Upper lobe of left lung (tissue), 6 donors: ENCODE measurements around the gene BMPR2. TPM values are rescaled to one million over a fixed set of nuclear protein-coding genes. Genes with fewer than 3 reads are reported as not detected.
"Not testable (repeated sequence)": the region's sequence is repeated elsewhere in the genome, so short reads cannot be mapped to it uniquely, and the experiment has no call there.

Source experiments
- ATAC-seq, 2 donors: fragments of 200-7000 bp; cut with Tn5 transposase; one replicate each; pipeline ENCODE4 v1.9.1; 2022; ENCODE audit warnings: mild to moderate bottlenecking in 2 of 2, moderate library complexity in 2 of 2; ENCODE audit not compliant: low FRiP score in 2 of 2
- DNase-seq, 2 donors: peaks; one replicate each; pipeline ENCODE4 v3.0.0-alpha.2; 2019 to 2020
- H3K27ac ChIP-seq, 4 donors: fragments of 200-600 bp; sonication (generic); one replicate each; pipeline ENCODE4 v1.5.1; 2016 to 2019
- H3K27me3 ChIP-seq, 4 donors: fragments of 200-600 bp; sonication (generic); one replicate each; pipeline ENCODE4 v1.5.1; 2017 to 2019
- H3K36me3 ChIP-seq, 4 donors: fragments of 200-600 bp; sonication (generic); one replicate each; pipeline ENCODE4 v1.5.1; 2016 to 2019
- H3K4me1 ChIP-seq, 4 donors: fragments of 200-600 bp; sonication (generic); one replicate each; pipeline ENCODE4 v1.5.1; 2018 to 2019
- H3K4me3 ChIP-seq, 4 donors: fragments of 200-600 bp; sonication (generic); one replicate each; pipeline ENCODE4 v1.5.1; 2017 to 2019; ENCODE audit warnings: mild to moderate bottlenecking in 2 of 4, moderate library complexity in 1 of 4
- H3K9me3 ChIP-seq, 4 donors: fragments of 200-600 bp; sonication (generic); one replicate each; pipeline ENCODE4 v1.5.1; 2018 to 2019
- CTCF ChIP-seq, 6 experiments: fragments of 450-650 bp in 4 of 6; fragments of 200-600 bp in 2 of 6; sonication (generic) in 2 of 6; IDR thresholded peaks; one replicate each; pipeline ENCODE4 v1.5.1; 2016 to 2019; ENCODE audit warnings: antibody characterized with exemption in 6 of 6
- EP300 ChIP-seq, 4 donors: sonication (generic); formaldehyde crosslinking; IDR thresholded peaks; one replicate each; pipeline ENCODE4 v1.5.1; 2017; ENCODE audit warnings: antibody characterized with exemption in 4 of 4, control low read depth in 2 of 4
- POLR2A ChIP-seq, 4 donors: fragments of 450-650 bp; IDR thresholded peaks; one replicate each; pipeline ENCODE4 v1.5.1; 2016 to 2017; ENCODE audit warnings: antibody characterized with exemption in 4 of 4, mild to moderate bottlenecking in 2 of 4
- POLR2AphosphoS5 ChIP-seq, 2 donors: sonication (generic); formaldehyde crosslinking; IDR thresholded peaks; one replicate each; pipeline ENCODE4 v1.5.1; 2017; ENCODE audit warnings: antibody characterized with exemption in 2 of 2
- WGBS, 2 donors: methylation state at CpG; one replicate each; pipeline ENCODE4 v1.1.5; 2017 to 2018; 5-methylcytosine and 5-hydroxymethylcytosine counted together
- total RNA-seq, 6 donors: library from RNA; depleted of rRNA in 4 of 6; stranded (reverse); fragments of >200 nt in 4 of 6; gene quantifications; one replicate each; pipeline versions ENCODE4 v1.1.0 to v1.2.1, GENCODE V29; 2016 to 2021
- donor health status: DM: no; HTN: no; CAD: no; lungs with moderate emphysema.
- donor health status: DM: no; HTN: yes; CAD: no; lungs with severe emphysema.

BMPR2 gene
- total RNA-seq, 6 donors from 2014 or later = 23.0 to 133 (median 77.2) TPM

DNA sequence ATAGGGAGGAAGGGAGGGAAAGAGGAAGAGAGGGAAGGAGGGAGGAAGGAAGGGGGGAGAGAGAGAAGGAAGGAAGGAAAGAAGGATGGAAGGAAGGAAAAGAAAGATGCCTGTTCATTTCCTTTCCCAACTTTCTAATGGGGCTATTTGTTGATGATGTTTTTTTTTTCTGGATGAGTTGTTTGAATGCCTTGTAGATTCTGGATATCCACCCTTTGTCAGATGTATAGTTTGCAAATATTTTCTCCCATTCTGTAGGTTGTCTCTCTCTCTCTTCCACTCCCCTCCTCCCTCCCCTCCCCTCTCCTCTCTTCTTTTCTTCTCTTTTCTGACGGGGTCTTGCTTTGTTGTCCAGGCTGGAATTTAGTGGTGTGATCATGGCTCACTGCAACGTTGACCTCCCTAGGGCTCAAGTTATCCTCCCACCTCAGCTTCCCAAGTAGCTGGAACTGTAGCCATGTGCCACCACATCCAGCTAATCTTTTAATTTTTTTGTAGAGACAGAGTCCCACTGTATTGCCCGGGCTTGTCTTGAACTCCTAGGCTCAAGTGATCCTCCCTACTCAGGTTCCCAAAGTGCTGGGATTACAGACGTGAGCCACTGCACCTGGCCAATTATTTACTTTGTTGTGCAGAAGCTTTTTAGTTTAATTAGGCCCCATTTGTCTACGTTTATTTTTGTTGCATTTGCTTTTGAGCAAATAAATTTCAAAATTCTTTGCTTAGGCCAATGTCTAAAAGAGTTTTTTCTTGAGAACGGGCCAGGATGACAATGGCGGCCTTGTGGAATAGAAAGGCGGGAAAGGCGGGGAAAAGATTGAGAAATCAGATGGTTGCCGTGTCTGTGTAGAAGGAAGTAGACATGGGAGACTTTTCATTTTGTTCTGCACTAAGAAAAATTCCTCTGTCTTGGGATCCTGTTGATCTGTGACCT lies 201.4 kb downstream of the BMPR2 start:
- ATAC-seq (no peak), DNase-seq (no peak)
- 81 to 83% methylated on average over 10 of the region's 10 CpGs for WGBS, 2 donors
- Histone ChIP-seq H3K4me3 (no peak overlapping the region), H3K27me3 (no peaks in the 10 kb centered on the region), H3K9me3 (no peaks in the 10 kb centered on the region), H3K27ac (no peak overlapping the region), H3K36me3 (no peaks in the 10 kb centered on the region), H3K4me1 (no peaks in the 10 kb centered on the region)
- TF ChIP-seq POLR2AphosphoS5 (IDR thresholded peaks at IDR 0.05) = no peak
- no peak for TF ChIP-seq CTCF (IDR thresholded peaks at IDR 0.05)
- TF ChIP-seq EP300 (IDR thresholded peaks at IDR 0.05) = no peak

DNA sequence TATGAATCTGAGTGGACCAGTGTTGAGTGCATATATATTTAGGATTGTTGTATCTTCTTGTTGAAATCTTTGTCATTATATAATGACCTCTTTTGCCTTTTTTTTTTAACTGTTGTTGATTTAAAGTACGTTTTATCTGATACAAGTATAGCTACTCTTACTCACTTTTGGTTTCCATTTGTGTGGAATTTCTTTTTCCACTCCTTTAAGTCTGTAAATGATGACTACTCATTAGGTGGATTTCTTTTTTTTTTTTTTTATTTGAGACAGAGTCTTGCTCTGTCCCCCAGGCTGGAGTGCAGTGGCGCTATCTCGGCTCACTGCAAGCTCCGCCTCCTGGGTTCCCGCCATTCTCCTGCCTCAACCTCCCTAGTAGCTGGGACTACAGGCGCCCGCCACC lies 206.7 kb downstream of the BMPR2 start:
- not testable (repeated sequence) for H3K36me3 ChIP-seq, H3K27ac ChIP-seq, ATAC-seq, H3K9me3 ChIP-seq, H3K4me1 ChIP-seq, H3K27me3 ChIP-seq, DNase-seq, H3K4me3 ChIP-seq
- 79 to 87% methylated on average over 7 of the region's 7 CpGs for WGBS, 2 donors

GRCh38 chr2:202583709-202584219 lies 207.6 kb downstream of the BMPR2 start:
- no peak overlapping the region for H3K4me3 ChIP-seq
- H3K36me3 ChIP-seq = no peaks in the 10 kb centered on the region
- no peaks in the 10 kb centered on the region for H3K9me3 ChIP-seq
- H3K27ac ChIP-seq = no peak overlapping the region
- TF ChIP-seq CTCF (IDR thresholded peaks at IDR 0.05) (no peak), POLR2A (IDR thresholded peaks at IDR 0.05) (no peak)
- ATAC-seq = no peak
- 83 to 85% methylated on average over 2 of the region's 2 CpGs for WGBS, 2 donors
- DNase-seq = no peak
- H3K27me3 ChIP-seq = no peaks in the 10 kb centered on the region
- H3K4me1 ChIP-seq = peaks cover 5 to 6% (median 5%) of the 10 kb centered on the region in 4 donors

DNA sequence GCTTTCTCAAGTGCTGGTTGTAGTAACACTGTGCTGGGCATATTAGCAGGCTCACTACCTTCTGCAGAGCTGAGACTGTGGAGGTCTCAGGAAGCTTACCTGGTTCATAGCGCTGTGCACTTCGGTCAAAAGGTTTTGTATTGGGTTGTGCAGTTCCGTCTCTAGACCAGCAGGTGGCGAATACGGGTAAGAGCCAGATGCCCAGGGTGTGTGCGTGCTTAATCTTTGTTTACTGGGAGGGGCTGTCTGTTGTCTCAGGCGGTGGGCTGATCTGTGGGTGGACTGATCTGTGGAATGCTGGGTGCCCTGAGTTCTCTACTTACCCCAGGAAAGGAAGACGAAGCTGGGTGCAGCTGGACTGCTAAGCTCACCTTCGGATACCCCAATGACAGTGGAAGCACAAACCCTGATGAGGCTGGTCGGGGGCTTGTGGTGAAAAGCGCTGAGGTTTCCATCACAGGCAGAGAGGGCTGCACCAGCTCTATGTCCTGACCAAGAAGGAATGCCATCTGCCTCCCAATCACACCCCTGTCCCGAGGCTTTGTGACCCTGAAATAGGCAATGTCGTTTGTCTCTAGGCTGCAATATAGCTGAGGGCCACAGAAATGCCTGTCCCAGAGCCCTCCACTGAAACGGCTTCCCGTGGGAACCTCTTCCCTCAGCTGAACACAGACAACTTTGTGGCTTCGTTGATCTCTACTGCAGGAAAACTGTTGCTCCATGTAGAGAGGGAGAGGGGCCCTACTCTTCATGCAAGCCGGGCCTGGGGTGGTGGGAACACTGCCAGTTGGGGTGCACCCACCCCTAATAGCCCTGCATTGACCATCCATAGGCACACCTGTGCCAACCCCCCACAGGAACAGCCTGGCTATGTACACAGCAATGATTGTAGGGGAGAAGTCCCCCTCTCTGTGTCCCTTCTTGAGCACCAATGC lies 212.8 kb downstream of the BMPR2 start:
- no peak overlapping the region for H3K27ac ChIP-seq
- ATAC-seq = peak; percentile 84 to 94
- no peaks in the 10 kb centered on the region for H3K9me3 ChIP-seq
- H3K36me3 ChIP-seq = no peaks in the 10 kb centered on the region
- DNase-seq = peak in 1 of 2 donors; percentile 71
- H3K4me1 ChIP-seq = peaks cover 7 to 10% (median 9%) of the 10 kb centered on the region in 4 donors
- WGBS, 2 donors = 15 to 36% methylated on average over 9 to 16 of the region's 17 CpGs
- peak overlapping the region in 2 of 4 donors; percentile 9 to 15 for H3K4me3 ChIP-seq
- no peaks in the 10 kb centered on the region for H3K27me3 ChIP-seq
- TF ChIP-seq POLR2A (IDR thresholded peaks at IDR 0.05) (no peak), EP300 (IDR thresholded peaks at IDR 0.05) (no peak), POLR2AphosphoS5 (IDR thresholded peaks at IDR 0.05) (no peak), CTCF (IDR thresholded peaks at IDR 0.05) (peak; percentile 88 to 95 (median 92))

DNA sequence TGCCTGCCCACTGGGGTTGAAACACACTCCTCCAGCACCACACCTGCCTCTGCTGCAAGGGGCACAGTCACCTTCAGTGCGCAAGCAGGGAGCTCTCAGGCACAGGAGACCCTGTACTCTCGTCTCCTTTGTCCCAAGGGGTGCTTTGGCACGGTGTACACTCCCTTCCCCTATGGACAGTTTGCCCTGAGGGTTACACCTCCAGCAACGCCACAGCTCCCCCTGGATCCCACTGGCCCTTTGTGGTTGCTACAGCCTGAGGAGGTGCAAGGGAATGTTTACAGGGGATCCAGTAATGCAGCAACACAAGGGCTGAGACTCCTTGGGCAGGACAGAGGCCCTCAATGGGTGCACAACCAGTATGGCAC lies 213.4 kb downstream of the BMPR2 start:
- DNase-seq (no peak), ATAC-seq (peak; percentile 16 to 44)
- TF ChIP-seq EP300 (IDR thresholded peaks at IDR 0.05) (no peak), CTCF (IDR thresholded peaks at IDR 0.05) (no peak), POLR2AphosphoS5 (IDR thresholded peaks at IDR 0.05) (no peak), POLR2A (IDR thresholded peaks at IDR 0.05) (no peak)
- Histone ChIP-seq H3K4me1 (peaks cover 7 to 10% (median 9%) of the 10 kb centered on the region in 4 donors), H3K4me3 (no peak overlapping the region), H3K36me3 (no peaks in the 10 kb centered on the region), H3K27me3 (no peaks in the 10 kb centered on the region), H3K27ac (no peak overlapping the region), H3K9me3 (no peaks in the 10 kb centered on the region)
- 91 to 97% methylated on average over 4 of the region's 4 CpGs for WGBS, 2 donors
